HepG2 (cell line): ENCODE measurements around the gene TXN2. TPM values are rescaled to one million over a fixed set of nuclear protein-coding genes. Genes with fewer than 3 reads are reported as not detected.

Experiments
- ATRX ChIP-seq: sonication (generic); formaldehyde crosslinking; IDR thresholded peaks from 2 replicates; pipeline ENCODE4 v1.4.0; 2020; ENCODE audit warnings: missing genetic modification reagents, borderline replicate concordance
- GTF3A ChIP-seq: sonication (generic); formaldehyde crosslinking; conservative IDR thresholded peaks from 2 replicates; pipeline ENCODE4 v1.4.0; 2020; ENCODE audit warnings: mild to moderate bottlenecking, missing genetic modification reagents
- HHEX ChIP-seq: IDR thresholded peaks from 2 replicates; pipeline ENCODE4 v1.6.1; 2016; ENCODE audit warnings: control low read depth
- MYNN ChIP-seq: sonication (generic); formaldehyde crosslinking; IDR thresholded peaks from 2 replicates; pipeline ENCODE4 v1.4.0; 2020; ENCODE audit warnings: mild to moderate bottlenecking, low read depth, missing genetic modification reagents
- PAX8 ChIP-seq: sonication (generic); formaldehyde crosslinking; IDR thresholded peaks from 2 replicates; pipeline ENCODE4 v1.8.0; 2022; ENCODE audit warnings: mild to moderate bottlenecking, missing genetic modification reagents, borderline replicate concordance
- SNAPC2 ChIP-seq: sonication (generic); formaldehyde crosslinking; IDR thresholded peaks from 2 replicates; pipeline ENCODE4 v1.8.1; 2022; ENCODE audit warnings: mild to moderate bottlenecking, missing genetic modification reagents
- TP53 ChIP-seq: sonication (generic); formaldehyde crosslinking; conservative IDR thresholded peaks from 2 replicates; pipeline ENCODE4 v1.4.0; 2020; ENCODE audit warnings: missing genetic modification reagents
- ZBTB20 ChIP-seq: sonication (generic); formaldehyde crosslinking; IDR thresholded peaks from 2 replicates; pipeline ENCODE4 v1.8.1; 2023; ENCODE audit warnings: missing genetic modification reagents, low read depth, mild to moderate bottlenecking, borderline replicate concordance
- ZNF274 ChIP-seq: sonication (generic); formaldehyde crosslinking; IDR thresholded peaks from 2 replicates; pipeline ENCODE4 v1.5.1; 2020; ENCODE audit warnings: mild to moderate bottlenecking, missing genetic modification reagents
- ZNF530 ChIP-seq: sonication (generic); formaldehyde crosslinking; IDR thresholded peaks from 2 replicates; pipeline ENCODE4 v1.5.0; 2020; ENCODE audit warnings: low read depth, mild to moderate bottlenecking, missing genetic modification reagents
- ZNF737 ChIP-seq: sonication (generic); formaldehyde crosslinking; IDR thresholded peaks from 2 replicates; pipeline ENCODE4 v1.5.0; 2020; ENCODE audit warnings: missing genetic modification reagents, mild to moderate bottlenecking, borderline replicate concordance
- ZSCAN22 ChIP-seq: sonication (generic); formaldehyde crosslinking; IDR thresholded peaks from 2 replicates; pipeline ENCODE4 v1.4.0; 2020; ENCODE audit warnings: mild to moderate bottlenecking, missing genetic modification reagents
- polyA plus RNA-seq, 8 experiments: library from polyadenylated mRNA; depleted of rRNA in 3 of 8; stranded (reverse) in 7 of 8; unstranded in 1 of 8; fragments of >200 nt; fragmentation: Illumina TruSeq in 4 of 8; extraction: Trizol in 4 of 8; gene quantifications; 2 replicates each; pipeline versions ENCODE4 v1.2.1 to v1.2.3, GENCODE V29; 2011 to 2016; ENCODE audit warnings: low read depth in 4 of 8, missing spikeins in 1 of 8, mixed read lengths in 1 of 8; ENCODE audit not compliant: insufficient read depth in 1 of 8
- total RNA-seq, 5 experiments: library from RNA; depleted of rRNA; stranded (reverse); fragments of >200 nt; fragmentation: Illumina TruSeq; extraction: Trizol; gene quantifications; 2 replicates each; pipeline ENCODE4 v1.2.3, GENCODE V29; 2016; ENCODE audit warnings: low read depth in 1 of 5
- TF ChIP-seq, protein P1 (sequence below): sonication (generic); formaldehyde crosslinking; conservative IDR thresholded peaks from 2 replicates; pipeline ENCODE4 v1.4.0; 2020; ENCODE audit warnings: missing genetic modification reagents
- TF ChIP-seq, protein P2 (sequence below): sonication (generic); formaldehyde crosslinking; IDR thresholded peaks from 2 replicates; pipeline ENCODE4 v1.4.0; 2020; ENCODE audit warnings: missing genetic modification reagents, mild to moderate bottlenecking, borderline replicate concordance
- TF ChIP-seq, protein P3 (sequence below): sonication (generic); formaldehyde crosslinking; IDR thresholded peaks from 2 replicates; pipeline ENCODE4 v1.5.1; 2020; ENCODE audit warnings: missing genetic modification reagents, mild to moderate bottlenecking, borderline replicate concordance
- TF ChIP-seq, protein P4 (sequence below): sonication (generic); formaldehyde crosslinking; IDR thresholded peaks from 2 replicates; pipeline ENCODE4 v1.5.0; 2020; ENCODE audit warnings: mild to moderate bottlenecking, missing genetic modification reagents
- TF ChIP-seq, protein P5 (sequence below): sonication (generic); formaldehyde crosslinking; IDR thresholded peaks from 2 replicates; pipeline ENCODE4 v1.8.0; 2022; ENCODE audit warnings: missing genetic modification reagents, mild to moderate bottlenecking, borderline replicate concordance
- TF ChIP-seq, protein P6 (sequence below): IDR thresholded peaks from 2 replicates; pipeline ENCODE4 v1.6.1; 2018; ENCODE audit warnings: missing genetic modification reagents, mild to moderate bottlenecking, missing compliant biosample characterization

Gene TXN2
- total and polyA plus RNA-seq, 2 of the 13 experiments (the other 11 are each of a cell fraction or from before 2014, with no cell fraction given) = 41.4 to 109 TPM

DNA sequence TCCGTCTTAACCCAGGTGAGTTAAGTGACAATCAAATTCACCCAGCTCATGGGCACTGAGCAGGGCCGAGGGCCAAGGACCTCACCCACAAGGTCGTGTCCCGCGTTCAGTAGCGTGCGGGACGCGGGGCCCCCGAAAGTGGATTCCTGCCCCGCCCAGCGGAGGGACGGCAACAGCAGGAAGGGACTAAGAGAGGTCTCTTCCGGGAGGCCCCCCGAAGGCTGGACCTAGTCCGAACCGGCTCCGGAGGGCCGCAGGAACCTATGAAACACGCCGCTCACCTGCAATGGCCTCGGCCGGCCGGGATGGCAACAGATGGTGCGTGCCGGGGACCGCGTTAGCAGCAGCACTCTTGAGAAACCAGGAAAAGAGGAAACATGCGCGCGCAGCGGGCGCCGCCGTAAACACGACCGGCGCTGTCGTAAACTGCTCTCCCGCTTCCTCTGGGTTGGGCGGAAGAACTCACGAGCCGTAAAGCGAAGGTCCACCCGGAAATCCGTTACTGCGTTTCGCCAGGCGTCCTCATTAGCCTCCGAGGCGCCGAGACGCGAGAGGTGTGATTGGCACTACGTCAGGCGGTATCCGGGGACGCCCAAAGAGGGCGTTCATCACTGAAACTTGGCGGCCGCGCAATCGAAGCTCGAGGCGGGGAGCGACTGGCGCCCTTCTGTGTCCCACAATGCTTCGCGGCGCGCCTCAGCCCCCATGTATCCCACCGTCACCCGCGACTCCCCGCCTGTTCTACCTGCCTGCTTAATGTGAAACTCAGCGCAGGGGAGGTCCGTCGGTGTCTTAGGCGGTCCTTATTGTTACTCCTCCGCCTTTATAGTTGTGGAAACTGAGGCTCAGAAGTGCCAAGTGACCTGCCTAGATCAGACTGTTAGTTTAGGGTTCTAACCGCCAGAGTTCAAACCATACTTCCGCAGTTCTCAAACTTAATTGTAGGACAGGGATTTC, 47.6 kb upstream of the TXN2 start, which contains the start of gene EIF3D (continued):
- TF ChIP-seq, protein P1, sequence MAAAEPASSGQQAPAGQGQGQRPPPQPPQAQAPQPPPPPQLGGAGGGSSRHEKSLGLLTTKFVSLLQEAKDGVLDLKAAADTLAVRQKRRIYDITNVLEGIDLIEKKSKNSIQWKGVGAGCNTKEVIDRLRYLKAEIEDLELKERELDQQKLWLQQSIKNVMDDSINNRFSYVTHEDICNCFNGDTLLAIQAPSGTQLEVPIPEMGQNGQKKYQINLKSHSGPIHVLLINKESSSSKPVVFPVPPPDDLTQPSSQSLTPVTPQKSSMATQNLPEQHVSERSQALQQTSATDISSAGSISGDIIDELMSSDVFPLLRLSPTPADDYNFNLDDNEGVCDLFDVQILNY = peak; percentile 56; the same call in 1 of the 2 replicates
- TF ChIP-seq MYNN (CRISPR knock-in tag) = no peak
- TF ChIP-seq, protein P2, sequence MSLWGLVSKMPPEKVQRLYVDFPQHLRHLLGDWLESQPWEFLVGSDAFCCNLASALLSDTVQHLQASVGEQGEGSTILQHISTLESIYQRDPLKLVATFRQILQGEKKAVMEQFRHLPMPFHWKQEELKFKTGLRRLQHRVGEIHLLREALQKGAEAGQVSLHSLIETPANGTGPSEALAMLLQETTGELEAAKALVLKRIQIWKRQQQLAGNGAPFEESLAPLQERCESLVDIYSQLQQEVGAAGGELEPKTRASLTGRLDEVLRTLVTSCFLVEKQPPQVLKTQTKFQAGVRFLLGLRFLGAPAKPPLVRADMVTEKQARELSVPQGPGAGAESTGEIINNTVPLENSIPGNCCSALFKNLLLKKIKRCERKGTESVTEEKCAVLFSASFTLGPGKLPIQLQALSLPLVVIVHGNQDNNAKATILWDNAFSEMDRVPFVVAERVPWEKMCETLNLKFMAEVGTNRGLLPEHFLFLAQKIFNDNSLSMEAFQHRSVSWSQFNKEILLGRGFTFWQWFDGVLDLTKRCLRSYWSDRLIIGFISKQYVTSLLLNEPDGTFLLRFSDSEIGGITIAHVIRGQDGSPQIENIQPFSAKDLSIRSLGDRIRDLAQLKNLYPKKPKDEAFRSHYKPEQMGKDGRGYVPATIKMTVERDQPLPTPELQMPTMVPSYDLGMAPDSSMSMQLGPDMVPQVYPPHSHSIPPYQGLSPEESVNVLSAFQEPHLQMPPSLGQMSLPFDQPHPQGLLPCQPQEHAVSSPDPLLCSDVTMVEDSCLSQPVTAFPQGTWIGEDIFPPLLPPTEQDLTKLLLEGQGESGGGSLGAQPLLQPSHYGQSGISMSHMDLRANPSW (CRISPR knock-in tag) = peak; percentile 86; the same call in 1 of the 2 replicates
- TF ChIP-seq GTF3A (CRISPR knock-in tag) = no peak
- TF ChIP-seq, protein P3, sequence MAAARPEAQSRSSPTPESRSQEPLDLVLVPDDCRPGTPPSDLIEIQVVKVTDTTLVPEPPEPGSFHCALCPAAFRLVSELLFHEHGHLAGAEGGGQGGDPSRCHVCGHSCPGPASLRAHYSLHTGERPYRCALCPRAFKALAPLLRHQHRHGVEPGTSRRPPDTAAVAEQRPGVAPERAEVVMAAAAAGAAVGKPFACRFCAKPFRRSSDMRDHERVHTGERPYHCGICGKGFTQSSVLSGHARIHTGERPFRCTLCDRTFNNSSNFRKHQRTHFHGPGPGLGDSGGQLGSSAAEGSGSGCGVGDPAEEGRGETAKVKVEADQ = peak; percentile 64; the same call in 1 of the 2 replicates
- TF ChIP-seq ATRX (CRISPR knock-in tag) = no peak
- TF ChIP-seq TP53 = 0 out of 2 replicates have a peak, but pooled peaks have one; percentile 31
- TF ChIP-seq, protein P4, sequence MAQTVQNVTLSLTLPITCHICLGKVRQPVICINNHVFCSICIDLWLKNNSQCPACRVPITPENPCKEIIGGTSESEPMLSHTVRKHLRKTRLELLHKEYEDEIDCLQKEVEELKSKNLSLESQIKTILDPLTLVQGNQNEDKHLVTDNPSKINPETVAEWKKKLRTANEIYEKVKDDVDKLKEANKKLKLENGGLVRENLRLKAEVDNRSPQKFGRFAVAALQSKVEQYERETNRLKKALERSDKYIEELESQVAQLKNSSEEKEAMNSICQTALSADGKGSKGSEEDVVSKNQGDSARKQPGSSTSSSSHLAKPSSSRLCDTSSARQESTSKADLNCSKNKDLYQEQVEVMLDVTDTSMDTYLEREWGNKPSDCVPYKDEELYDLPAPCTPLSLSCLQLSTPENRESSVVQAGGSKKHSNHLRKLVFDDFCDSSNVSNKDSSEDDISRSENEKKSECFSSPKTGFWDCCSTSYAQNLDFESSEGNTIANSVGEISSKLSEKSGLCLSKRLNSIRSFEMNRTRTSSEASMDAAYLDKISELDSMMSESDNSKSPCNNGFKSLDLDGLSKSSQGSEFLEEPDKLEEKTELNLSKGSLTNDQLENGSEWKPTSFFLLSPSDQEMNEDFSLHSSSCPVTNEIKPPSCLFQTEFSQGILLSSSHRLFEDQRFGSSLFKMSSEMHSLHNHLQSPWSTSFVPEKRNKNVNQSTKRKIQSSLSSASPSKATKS (CRISPR knock-in tag) = no peak
- no peak for TF ChIP-seq ZBTB20 (CRISPR knock-in tag)
- TF ChIP-seq PAX8 (CRISPR knock-in tag) = no peak
- peak; percentile 65; the same call in 1 of the 2 replicates for TF ChIP-seq ZNF737 (CRISPR knock-in tag)
- no peak for TF ChIP-seq SNAPC2 (CRISPR knock-in tag)
- TF ChIP-seq ZNF274 (CRISPR knock-in tag) = peak; percentile 72; the same call in 1 of the 2 replicates
- no peak for TF ChIP-seq ZNF530 (CRISPR knock-in tag)
- TF ChIP-seq, protein P5, sequence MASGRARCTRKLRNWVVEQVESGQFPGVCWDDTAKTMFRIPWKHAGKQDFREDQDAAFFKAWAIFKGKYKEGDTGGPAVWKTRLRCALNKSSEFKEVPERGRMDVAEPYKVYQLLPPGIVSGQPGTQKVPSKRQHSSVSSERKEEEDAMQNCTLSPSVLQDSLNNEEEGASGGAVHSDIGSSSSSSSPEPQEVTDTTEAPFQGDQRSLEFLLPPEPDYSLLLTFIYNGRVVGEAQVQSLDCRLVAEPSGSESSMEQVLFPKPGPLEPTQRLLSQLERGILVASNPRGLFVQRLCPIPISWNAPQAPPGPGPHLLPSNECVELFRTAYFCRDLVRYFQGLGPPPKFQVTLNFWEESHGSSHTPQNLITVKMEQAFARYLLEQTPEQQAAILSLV (CRISPR knock-in tag) = peak; percentile 78; the same call in 1 of the 2 replicates
- TF ChIP-seq HHEX = no peak
- TF ChIP-seq ZSCAN22 (CRISPR knock-in tag) = no peak
- TF ChIP-seq, protein P6, sequence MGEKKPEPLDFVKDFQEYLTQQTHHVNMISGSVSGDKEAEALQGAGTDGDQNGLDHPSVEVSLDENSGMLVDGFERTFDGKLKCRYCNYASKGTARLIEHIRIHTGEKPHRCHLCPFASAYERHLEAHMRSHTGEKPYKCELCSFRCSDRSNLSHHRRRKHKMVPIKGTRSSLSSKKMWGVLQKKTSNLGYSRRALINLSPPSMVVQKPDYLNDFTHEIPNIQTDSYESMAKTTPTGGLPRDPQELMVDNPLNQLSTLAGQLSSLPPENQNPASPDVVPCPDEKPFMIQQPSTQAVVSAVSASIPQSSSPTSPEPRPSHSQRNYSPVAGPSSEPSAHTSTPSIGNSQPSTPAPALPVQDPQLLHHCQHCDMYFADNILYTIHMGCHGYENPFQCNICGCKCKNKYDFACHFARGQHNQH (CRISPR knock-in tag) = peak; percentile 91
